ENCODE data around the gene MTG2. TPM values are rescaled to one million over a fixed set of nuclear protein-coding genes. Genes with fewer than 3 reads are reported as not detected.
A peak's percentile ranks its signal among the peaks of the same experiment; 100 is the strongest.

MTG2 gene
- total RNA-seq, 1 experiment from 2014 or later = 56.8 TPM

- Histone ChIP-seq H3K27ac (ENCODE audit: low read length) (peak overlapping the region; percentile 88), H3K4me3 (ENCODE audit: low read depth in 2 of 2, low read length in 2 of 2) (peak overlapping the region; percentile 64 to 84), H3K36me3 (ENCODE audit: control insufficient read depth, insufficient read depth, low read length) (peaks cover 25% of the 10 kb centered on the region), H3K4me1 (ENCODE audit: control insufficient read depth, insufficient read depth, low read length) (peaks cover 22% of the 10 kb centered on the region), H3K27me3 (ENCODE audit: control insufficient read depth, insufficient read depth, low read length) (no peaks in the 10 kb centered on the region), H3K9me3 (ENCODE audit: control insufficient read depth, insufficient read depth, low read depth, low read length) (no peaks in the 10 kb centered on the region)
- POLR2A ChIA-PET = no interaction called here
- BruUV-seq (replicated peaks) = no TSS peak
- DNase-seq (ENCODE audit: low read depth, low spot score) (no peak), ATAC-seq (peak; percentile 20)
- TF ChIP-seq TCF7L2 (IDR thresholded peaks at IDR 0.05; ENCODE audit: low read depth, low read length) (no peak), SIN3A (IDR thresholded peaks at IDR 0.05; ENCODE audit: borderline replicate concordance, insufficient read depth, low read depth, low read length) (0 out of 2 replicates have a peak, but pooled peaks have one; percentile 40), POLR2AphosphoS5 (IDR thresholded peaks at IDR 0.05; ENCODE audit: low read depth, low read length) (no peak)
- TF ChIP-seq, protein P1, sequence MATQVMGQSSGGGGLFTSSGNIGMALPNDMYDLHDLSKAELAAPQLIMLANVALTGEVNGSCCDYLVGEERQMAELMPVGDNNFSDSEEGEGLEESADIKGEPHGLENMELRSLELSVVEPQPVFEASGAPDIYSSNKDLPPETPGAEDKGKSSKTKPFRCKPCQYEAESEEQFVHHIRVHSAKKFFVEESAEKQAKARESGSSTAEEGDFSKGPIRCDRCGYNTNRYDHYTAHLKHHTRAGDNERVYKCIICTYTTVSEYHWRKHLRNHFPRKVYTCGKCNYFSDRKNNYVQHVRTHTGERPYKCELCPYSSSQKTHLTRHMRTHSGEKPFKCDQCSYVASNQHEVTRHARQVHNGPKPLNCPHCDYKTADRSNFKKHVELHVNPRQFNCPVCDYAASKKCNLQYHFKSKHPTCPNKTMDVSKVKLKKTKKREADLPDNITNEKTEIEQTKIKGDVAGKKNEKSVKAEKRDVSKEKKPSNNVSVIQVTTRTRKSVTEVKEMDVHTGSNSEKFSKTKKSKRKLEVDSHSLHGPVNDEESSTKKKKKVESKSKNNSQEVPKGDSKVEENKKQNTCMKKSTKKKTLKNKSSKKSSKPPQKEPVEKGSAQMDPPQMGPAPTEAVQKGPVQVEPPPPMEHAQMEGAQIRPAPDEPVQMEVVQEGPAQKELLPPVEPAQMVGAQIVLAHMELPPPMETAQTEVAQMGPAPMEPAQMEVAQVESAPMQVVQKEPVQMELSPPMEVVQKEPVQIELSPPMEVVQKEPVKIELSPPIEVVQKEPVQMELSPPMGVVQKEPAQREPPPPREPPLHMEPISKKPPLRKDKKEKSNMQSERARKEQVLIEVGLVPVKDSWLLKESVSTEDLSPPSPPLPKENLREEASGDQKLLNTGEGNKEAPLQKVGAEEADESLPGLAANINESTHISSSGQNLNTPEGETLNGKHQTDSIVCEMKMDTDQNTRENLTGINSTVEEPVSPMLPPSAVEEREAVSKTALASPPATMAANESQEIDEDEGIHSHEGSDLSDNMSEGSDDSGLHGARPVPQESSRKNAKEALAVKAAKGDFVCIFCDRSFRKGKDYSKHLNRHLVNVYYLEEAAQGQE (IDR thresholded peaks at IDR 0.05; ENCODE audit: insufficient read depth in 1 of 2, low read depth in 2 of 2, low read length in 1 of 2) = no peak
- TF ChIP-seq, protein P2, sequence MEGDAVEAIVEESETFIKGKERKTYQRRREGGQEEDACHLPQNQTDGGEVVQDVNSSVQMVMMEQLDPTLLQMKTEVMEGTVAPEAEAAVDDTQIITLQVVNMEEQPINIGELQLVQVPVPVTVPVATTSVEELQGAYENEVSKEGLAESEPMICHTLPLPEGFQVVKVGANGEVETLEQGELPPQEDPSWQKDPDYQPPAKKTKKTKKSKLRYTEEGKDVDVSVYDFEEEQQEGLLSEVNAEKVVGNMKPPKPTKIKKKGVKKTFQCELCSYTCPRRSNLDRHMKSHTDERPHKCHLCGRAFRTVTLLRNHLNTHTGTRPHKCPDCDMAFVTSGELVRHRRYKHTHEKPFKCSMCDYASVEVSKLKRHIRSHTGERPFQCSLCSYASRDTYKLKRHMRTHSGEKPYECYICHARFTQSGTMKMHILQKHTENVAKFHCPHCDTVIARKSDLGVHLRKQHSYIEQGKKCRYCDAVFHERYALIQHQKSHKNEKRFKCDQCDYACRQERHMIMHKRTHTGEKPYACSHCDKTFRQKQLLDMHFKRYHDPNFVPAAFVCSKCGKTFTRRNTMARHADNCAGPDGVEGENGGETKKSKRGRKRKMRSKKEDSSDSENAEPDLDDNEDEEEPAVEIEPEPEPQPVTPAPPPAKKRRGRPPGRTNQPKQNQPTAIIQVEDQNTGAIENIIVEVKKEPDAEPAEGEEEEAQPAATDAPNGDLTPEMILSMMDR (IDR thresholded peaks at IDR 0.05) = no peak
- intact Hi-C loops (cut with micrococcal nuclease; ENCODE audit: unreplicated experiment) (no loop called here), in situ Hi-C loops (cut with HindIII; ENCODE audit: low pct_unique_long_range_greater_than_20kb, low sequenced_read_pairs) (no loop called here)
- CTCF ChIA-PET = interaction anchor here (0.9 kb wide), 1 partner anchor 132 kb away, joined by 3 read pairs; no protein-coding TSS in a partner anchor
Observed at GRCh38 chr20:62142252-62143080, 40.4 kb upstream of the MTG2 start.

DNA sequence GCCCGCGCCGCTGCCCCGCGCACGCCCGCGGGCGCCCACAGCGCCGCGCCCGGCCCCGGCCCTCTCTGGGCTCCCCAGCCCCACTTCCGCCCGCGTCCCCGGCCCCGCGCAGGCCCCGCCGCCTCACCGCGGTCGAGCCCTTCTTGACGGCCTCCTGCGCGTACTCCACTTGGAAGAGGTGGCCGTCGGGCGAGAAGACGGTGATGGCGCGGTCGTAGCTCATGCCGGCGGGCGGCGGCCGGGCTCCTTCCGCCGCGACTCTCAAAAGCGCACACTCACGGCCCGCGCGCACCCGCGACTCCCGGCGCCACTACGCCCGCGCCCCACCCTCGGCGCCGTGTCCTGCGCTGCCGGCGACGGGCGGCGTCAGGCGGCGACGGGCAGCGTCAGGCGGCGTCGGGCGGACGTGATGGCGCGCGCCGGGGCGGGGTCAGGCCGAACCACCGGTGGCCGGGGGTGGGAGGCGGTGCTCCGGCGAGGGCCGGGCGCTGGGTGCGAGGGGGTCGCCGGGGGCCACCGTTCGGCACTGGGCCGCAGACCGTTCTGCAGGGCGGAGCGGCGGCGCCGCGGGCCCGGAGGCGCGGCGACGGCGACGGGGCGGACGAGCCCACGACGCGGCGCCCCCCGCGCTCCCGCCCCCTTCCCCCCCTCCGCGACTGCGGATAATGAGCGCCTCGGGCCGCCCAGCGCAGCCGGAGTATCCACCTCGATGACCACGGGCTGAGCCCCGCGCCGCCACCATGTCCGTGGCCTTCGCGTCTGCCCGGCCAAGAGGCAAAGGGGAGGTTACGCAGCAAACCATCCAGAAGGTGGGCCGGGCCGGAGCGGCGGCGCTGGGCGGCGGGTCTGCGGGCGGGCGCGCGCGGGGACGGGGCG is 39.5 kb upstream of the MTG2 start, which contains the start of the genes PSMA7 and SS18L1:
PSMA7 (minus strand) TSS at position 314 of the 876 bp plus-strand sequence; CDS start at position 223, 91 bp downstream.
SS18L1 (plus strand) TSS at position 689 of the 876 bp plus-strand sequence; CDS start at position 741, 52 bp downstream.
- DNase-seq (ENCODE audit: low read depth, low spot score) (no peak), ATAC-seq (peak; percentile 93)
- intact Hi-C loops (cut with micrococcal nuclease; ENCODE audit: unreplicated experiment) = no loop called here
- peaks cover 18% of the 10 kb centered on the region for H3K36me3 ChIP-seq (ENCODE audit: control insufficient read depth, insufficient read depth, low read length)
- H3K4me1 ChIP-seq (ENCODE audit: control insufficient read depth, insufficient read depth, low read length) = peaks cover 22% of the 10 kb centered on the region
- peak within 1 kb of the TSS; percentile 88 for H3K27ac ChIP-seq (ENCODE audit: low read length)
- in situ Hi-C loops (cut with HindIII; ENCODE audit: low pct_unique_long_range_greater_than_20kb, low sequenced_read_pairs) = no loop called here
- no TSS peak for BruUV-seq (replicated peaks)
- peak within 1 kb of the TSS; percentile 64 to 84 for H3K4me3 ChIP-seq (ENCODE audit: low read depth in 2 of 2, low read length in 2 of 2)
- CTCF ChIA-PET = no interaction called here
- TF ChIP-seq SIN3A (IDR thresholded peaks at IDR 0.05; ENCODE audit: borderline replicate concordance, insufficient read depth, low read depth, low read length) (0 out of 2 replicates have a peak, but pooled peaks have one; percentile 66), TCF7L2 (IDR thresholded peaks at IDR 0.05; ENCODE audit: low read depth, low read length) (no peak), POLR2AphosphoS5 (IDR thresholded peaks at IDR 0.05; ENCODE audit: low read depth, low read length) (peak; percentile 63)
- H3K9me3 ChIP-seq (ENCODE audit: control insufficient read depth, insufficient read depth, low read depth, low read length) = no peaks in the 10 kb centered on the region
- no peaks in the 10 kb centered on the region for H3K27me3 ChIP-seq (ENCODE audit: control insufficient read depth, insufficient read depth, low read length)
- POLR2A ChIA-PET = no interaction called here
